SK-N-MC (cell line): Measurements from ENCODE around the gene SH2D4B.

Experiments used
- EZH2 ChIP-seq: fragments of 200-600 bp; sonication (generic); IDR thresholded peaks from one replicate; pipeline ENCODE4 v1.6.1; 2017; ENCODE audit warnings: antibody characterized with exemption
- POLR2AphosphoS5 ChIP-seq: IDR thresholded peaks from 2 replicates; pipeline ENCODE4 v1.6.1; 2012; ENCODE audit warnings: mild to moderate bottlenecking, low read depth, low read length, borderline replicate concordance

DNA sequence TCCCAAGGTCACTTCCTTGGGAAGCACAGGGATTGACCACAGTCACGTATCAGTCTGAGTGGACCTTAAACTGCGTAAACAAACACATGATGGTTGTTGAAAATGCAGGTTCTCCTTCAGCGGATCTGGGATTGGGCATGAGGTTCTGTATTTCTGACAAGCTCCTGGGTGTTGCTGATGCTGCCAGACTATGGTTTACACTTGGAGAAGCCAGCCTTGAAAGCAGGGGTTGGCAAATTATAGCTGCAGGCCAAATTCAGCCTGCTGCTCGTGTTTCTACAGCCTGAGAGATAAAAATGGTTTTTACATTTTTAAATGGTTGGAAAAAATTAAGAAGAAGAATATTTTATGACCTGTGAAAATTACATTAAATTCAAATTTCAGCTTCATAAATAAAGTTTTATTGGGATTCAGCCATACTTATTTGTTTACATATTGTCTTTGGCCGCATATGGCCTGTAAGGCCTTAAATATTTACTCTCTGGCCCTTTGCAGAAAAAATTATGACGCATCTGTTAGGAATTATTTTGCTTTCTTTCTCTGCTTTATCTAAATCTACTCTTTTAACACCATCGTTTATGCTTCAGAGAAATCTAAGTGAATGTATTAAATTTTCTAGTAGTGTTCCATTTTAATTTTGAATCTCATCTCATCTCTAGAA lies 109.6 kb downstream of the SH2D4B start:
- TF ChIP-seq POLR2AphosphoS5 = no peak
- no peak for TF ChIP-seq EZH2
